GM21737 (cell line): Measurements from ENCODE around the gene PTPRA.
"Not testable (repeated sequence)": the region's sequence is repeated elsewhere in the genome, so short reads cannot be mapped to it uniquely, and the experiment has no call there.

Source experiments
- ATAC-seq: cut with Tn5 transposase; IDR thresholded peaks from one replicate; pipeline ENCODE4 v1.9.1; 2021; ENCODE audit warnings: mild to moderate bottlenecking, moderate library complexity; ENCODE audit not compliant: unreplicated experiment

PTPRA gene

DNA sequence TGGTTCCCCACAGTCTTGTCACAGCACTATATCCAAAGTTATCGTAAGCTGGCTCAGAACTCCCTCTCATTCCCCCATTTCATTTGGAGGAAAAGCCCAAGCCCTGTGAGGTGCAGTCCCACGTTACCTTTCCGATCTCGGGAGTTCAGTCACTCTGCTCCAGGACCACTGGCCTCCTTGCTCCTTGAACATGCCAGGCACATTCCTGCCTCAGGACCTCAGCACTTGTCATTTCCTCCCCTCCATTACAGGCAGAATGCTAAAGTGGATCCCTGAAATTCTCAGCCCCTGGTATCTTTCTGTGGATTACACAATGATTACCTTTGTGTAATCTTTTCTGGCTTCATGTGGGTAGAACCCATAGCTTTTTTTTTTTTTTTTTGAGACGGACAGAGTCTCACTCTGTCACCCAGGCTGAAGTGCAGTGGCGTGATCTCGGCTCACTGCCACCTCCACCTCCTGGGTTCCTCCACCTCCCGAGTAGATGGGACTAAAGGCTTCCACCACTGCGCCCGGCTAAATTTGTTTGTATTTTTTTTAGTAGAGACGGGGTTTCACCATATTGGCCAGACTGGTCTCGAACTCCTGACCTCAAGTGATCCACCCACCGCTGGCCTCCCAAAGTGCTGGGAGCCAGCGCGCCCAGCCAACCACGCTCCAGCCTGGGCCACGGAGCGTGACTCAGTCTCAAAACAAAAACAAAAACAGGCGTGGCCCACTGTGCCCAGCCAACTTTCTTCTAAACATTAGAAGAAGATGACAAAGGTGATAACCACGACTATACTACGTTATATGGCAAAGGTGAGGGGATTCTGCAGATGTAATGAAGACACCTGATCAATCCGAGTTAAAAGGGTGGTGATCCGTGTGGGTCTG, 194.1 kb downstream of the PTPRA start:
- ATAC-seq, result no peak

- ATAC-seq, result no peak
These were observed 194.8 kb downstream of the PTPRA start for GRCh38 chr20:3068075-3068474.

- no peak for ATAC-seq
These were observed 196.0 kb downstream of the PTPRA start for GRCh38 chr20:3068986-3069900.

- ATAC-seq, result no peak
These were observed 197.4 kb downstream of the PTPRA start for GRCh38 chr20:3070725-3071124.

GRCh38 chr20:3071266-3071609, 198.0 kb downstream of the PTPRA start:
- ATAC-seq, result no peak

DNA sequence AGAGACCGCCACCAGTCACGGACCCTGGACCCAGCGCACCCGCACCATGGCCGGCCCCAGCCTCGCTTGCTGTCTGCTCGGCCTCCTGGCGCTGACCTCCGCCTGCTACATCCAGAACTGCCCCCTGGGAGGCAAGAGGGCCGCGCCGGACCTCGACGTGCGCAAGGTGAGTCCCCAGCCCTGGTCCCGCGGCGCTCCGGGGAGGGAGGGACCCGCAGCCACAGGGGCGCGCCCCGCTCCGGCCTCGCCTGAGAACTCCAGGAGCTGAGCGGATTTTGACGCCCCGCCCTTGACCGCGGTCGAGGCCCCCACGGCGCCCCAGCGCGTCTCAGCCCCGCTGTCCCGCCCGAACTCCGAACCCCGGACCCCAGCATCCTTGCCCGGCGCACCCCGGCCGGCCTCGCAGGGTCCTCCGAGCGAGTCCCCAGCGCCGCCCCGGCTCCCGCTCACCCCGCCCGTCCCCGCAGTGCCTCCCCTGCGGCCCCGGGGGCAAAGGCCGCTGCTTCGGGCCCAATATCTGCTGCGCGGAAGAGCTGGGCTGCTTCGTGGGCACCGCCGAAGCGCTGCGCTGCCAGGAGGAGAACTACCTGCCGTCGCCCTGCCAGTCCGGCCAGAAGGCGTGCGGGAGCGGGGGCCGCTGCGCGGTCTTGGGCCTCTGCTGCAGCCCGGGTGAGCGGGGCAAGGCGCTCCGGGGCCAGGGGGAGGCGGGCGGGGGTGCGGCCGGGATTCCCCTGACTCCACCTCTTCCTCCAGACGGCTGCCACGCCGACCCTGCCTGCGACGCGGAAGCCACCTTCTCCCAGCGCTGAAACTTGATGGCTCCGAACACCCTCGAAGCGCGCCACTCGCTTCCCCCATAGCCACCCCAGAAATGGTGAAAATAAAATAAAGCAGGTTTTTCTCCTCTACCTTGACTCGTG, 198.6 kb downstream of the PTPRA start, which contains the start of gene OXT:
Gene OXT (plus strand): TSS at position 11 of the 920 bp plus-strand sequence. CDS start 36 bp downstream, at position 47.
- no peak for ATAC-seq

DNA sequence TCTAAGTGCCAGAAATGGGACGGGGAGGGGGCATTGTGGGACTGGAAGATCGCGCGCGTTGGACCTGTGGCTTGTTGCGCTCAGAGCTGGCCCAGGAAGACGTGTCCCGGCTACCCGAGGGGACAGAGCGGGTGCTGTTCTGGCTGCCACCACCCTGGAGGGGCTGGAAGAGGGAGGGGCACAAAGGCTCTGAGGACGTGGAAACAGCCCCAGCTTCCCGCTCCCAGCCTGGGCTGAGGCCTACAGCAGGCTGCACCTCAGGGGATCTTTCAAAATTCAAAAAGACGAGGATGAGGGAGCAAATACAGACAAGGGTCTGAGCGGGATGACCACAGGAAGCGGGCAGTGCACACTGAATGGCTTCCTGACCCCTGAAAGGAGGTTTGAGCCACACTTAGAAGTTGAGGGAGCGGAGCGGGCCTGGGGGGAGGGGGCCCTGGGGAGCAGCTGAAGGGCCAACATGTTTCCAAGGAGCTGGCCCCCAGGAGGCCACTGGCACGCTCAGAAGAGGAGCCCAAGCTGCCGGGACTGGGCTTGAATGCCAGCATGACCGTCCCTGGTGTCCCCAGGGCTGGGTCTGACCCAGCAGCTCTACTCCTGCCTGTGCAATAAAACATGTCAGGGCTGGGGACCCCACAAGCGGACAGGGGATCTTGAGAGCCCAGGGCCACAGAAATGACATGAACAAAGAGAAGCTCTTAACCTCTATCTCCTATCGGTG, 199.4 kb downstream of the PTPRA start:
- ATAC-seq, result no peak

DNA sequence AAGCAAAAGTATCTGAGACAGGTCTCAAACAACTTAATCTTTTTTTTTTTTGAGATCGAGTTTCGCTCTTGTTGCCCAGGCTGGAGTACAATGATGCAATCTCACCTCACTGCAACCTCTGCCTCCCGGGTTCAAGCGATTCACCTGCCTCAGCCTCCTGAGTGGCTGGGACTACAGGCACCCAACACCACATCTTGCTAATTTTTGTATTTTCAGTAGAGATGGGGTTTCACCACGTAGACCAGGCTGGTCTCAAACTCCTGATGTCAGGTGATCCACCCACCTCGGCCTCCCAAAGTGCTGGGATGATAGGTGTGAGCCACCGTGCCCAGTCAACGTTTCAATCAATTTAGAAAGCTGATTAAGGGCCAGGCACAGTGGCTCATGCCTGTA, 200.0 kb downstream of the PTPRA start:
- ATAC-seq, result not testable (repeated sequence)

- no peak for ATAC-seq
These were observed 201.5 kb downstream of the PTPRA start for GRCh38 chr20:3074812-3075211.

DNA sequence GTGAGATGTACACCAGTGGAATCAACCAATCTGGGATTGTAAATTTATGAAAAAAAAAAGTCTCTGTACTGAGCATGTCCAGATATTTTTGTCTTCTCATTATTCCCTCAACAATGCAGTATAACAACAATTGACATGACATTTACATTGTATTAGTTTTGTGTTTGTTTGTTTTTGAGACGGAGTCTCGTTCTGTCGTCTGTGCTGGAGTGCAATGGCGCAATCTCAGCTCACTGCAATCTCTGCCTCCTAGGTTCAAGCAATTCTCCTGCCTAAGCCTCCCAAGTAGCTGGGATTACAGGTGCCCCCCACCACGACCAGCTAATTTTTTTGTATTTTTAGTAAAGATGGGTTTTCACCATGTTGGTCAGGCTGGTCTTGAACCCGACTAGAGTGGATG, 202.0 kb downstream of the PTPRA start:
- ATAC-seq, result not testable (repeated sequence)

DNA sequence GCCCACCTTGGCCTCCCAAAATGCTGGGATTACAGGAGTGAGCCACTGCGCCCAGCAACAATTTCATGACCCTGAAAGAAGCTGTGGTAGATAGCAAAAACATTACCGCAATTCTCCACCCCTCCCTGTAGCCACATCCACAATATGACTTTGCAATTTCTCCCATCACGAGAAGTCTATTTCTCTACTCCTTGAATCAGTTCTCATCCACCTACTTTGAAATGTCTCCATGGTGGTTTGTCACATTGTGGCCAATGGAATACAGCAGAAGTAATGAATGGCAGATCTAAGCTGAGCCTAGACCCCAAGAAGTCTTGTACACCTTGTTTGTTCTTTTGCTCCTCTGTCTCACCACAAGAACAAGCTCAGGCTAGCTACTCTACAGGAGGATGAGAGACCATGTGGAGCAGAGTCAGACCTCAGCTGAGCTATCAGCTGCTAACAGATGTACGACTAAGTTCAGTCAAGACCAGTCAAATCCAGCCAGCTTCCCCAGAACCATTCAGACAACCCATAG, 204.4 kb downstream of the PTPRA start:
- no peak for ATAC-seq

- no peak for ATAC-seq
These were observed 207.7 kb downstream of the PTPRA start for GRCh38 chr20:3080939-3081388.

- ATAC-seq, result no peak
These were observed 208.4 kb downstream of the PTPRA start for GRCh38 chr20:3081641-3082040.

- ATAC-seq, result no peak
These were observed 209.1 kb downstream of the PTPRA start for GRCh38 chr20:3082306-3082951.

- ATAC-seq, result no peak
These were observed 210.0 kb downstream of the PTPRA start for GRCh38 chr20:3082955-3083952.

- no peak for ATAC-seq
These were observed 211.2 kb downstream of the PTPRA start, which contains the start of gene AVP for GRCh38 chr20:3084283-3084985. TSS of gene AVP (minus strand) at chr20:3084724. CDS start at chr20:3084674, 50 bp downstream.

GRCh38 chr20:3084986-3085360, 211.7 kb downstream of the PTPRA start:
- no peak for ATAC-seq
